ENCODE measurements around the gene RSL1D1.

GRCh38 chr16:11816123-11816522, 35.2 kb downstream of the RSL1D1 start:
- TF ChIP-seq, protein P1, sequence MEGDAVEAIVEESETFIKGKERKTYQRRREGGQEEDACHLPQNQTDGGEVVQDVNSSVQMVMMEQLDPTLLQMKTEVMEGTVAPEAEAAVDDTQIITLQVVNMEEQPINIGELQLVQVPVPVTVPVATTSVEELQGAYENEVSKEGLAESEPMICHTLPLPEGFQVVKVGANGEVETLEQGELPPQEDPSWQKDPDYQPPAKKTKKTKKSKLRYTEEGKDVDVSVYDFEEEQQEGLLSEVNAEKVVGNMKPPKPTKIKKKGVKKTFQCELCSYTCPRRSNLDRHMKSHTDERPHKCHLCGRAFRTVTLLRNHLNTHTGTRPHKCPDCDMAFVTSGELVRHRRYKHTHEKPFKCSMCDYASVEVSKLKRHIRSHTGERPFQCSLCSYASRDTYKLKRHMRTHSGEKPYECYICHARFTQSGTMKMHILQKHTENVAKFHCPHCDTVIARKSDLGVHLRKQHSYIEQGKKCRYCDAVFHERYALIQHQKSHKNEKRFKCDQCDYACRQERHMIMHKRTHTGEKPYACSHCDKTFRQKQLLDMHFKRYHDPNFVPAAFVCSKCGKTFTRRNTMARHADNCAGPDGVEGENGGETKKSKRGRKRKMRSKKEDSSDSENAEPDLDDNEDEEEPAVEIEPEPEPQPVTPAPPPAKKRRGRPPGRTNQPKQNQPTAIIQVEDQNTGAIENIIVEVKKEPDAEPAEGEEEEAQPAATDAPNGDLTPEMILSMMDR (IDR thresholded peaks at IDR 0.05): no peak
- TF ChIP-seq POLR2A (IDR thresholded peaks at IDR 0.05) (no peak), POLR2AphosphoS5 (IDR thresholded peaks at IDR 0.05) (no peak), EP300 (IDR thresholded peaks at IDR 0.05) (no peak)

All from suprapubic skin (tissue), 4 donors.